Right hindlimb (tissue), 1 donor: ENCODE data around the gene TNRC6B.
A peak's percentile ranks its signal among the peaks of the same experiment; 100 is the strongest.
"Not testable (repeated sequence)": the region's sequence is repeated elsewhere in the genome, so short reads cannot be mapped to it uniquely, and the experiment has no call there.

Experiments used
- DNase-seq: peaks from one replicate; pipeline ENCODE4 v3.0.0-alpha.2; 2018

TNRC6B gene

GRCh38 chr22:40177738-40178416, at the start of gene TNRC6B:
TNRC6B (plus strand) TSS chr22:40177925; CDS start chr22:40178136, 211 bp downstream.
- peak; percentile 91 for DNase-seq

GRCh38 chr22:40128989-40129388, 48.7 kb upstream of the TNRC6B start:
- DNase-seq: peak; percentile 19

GRCh38 chr22:40137132-40137531, 40.6 kb upstream of the TNRC6B start:
- no peak for DNase-seq

GRCh38 chr22:40138866-40139265, 38.9 kb upstream of the TNRC6B start:
- DNase-seq: no peak

- DNase-seq: no peak
Measured at GRCh38 chr22:40147388-40148176, 30.1 kb upstream of the TNRC6B start.

GRCh38 chr22:40153192-40153591, 24.5 kb upstream of the TNRC6B start:
- DNase-seq: no peak

- no peak for DNase-seq
Measured at GRCh38 chr22:40153705-40154104, 24.0 kb upstream of the TNRC6B start.

GRCh38 chr22:40156001-40156516, 21.7 kb upstream of the TNRC6B start:
- DNase-seq: no peak

GRCh38 chr22:40156682-40157081, 21.0 kb upstream of the TNRC6B start:
- DNase-seq: not testable (repeated sequence)

GRCh38 chr22:40157330-40157945, 20.3 kb upstream of the TNRC6B start:
- no peak for DNase-seq

- no peak for DNase-seq
Measured at GRCh38 chr22:40161194-40161593, 16.5 kb upstream of the TNRC6B start.

- DNase-seq: not testable (repeated sequence)
Measured at GRCh38 chr22:40165537-40165936, 12.2 kb upstream of the TNRC6B start.

GRCh38 chr22:40175611-40176244, 2.0 kb upstream of the TNRC6B start:
- peak; percentile 63 for DNase-seq

GRCh38 chr22:40176921-40177737, 596 bp upstream of the TNRC6B start:
- DNase-seq: peak; percentile 51

GRCh38 chr22:40178417-40179409, 988 bp downstream of the TNRC6B start:
- peak; percentile 67 for DNase-seq

- no peak for DNase-seq
Measured at GRCh38 chr22:40179526-40179925, 1.8 kb downstream of the TNRC6B start.

- no peak for DNase-seq
Measured at GRCh38 chr22:40180403-40180802, 2.7 kb downstream of the TNRC6B start.

GRCh38 chr22:40181323-40181722, 3.6 kb downstream of the TNRC6B start:
- DNase-seq: no peak

GRCh38 chr22:40182231-40182835, 4.6 kb downstream of the TNRC6B start:
- no peak for DNase-seq

GRCh38 chr22:40183029-40183581, 5.4 kb downstream of the TNRC6B start:
- peak; percentile 50 for DNase-seq
